Gastroesophageal sphincter (tissue), 3 donors: Measurements from ENCODE around the gene ARHGDIB.

Source experiments
- POLR2A ChIP-seq, 2 donors: fragments of 450-650 bp; IDR thresholded peaks; one replicate each; pipeline ENCODE4 v1.6.1; 2017; ENCODE audit warnings: antibody characterized with exemption in 2 of 2, mild to moderate bottlenecking in 2 of 2, moderate library complexity in 1 of 2
- TF ChIP-seq, protein P1 (sequence below), 4 experiments: fragments of 200-600 bp in 2 of 4; fragments of 450-650 bp in 2 of 4; sonication (generic) in 1 of 4; IDR thresholded peaks; one replicate each; pipeline ENCODE4 v1.5.1; 2017 to 2019; ENCODE audit warnings: antibody characterized with exemption in 4 of 4, mild to moderate bottlenecking in 2 of 4, moderate library complexity in 2 of 4

GRCh38 chr12:14938301-14938700 lies 23.1 kb downstream of the ARHGDIB start, which contains the start of gene ERP27:
- TF ChIP-seq POLR2A (IDR thresholded peaks at IDR 0.05), result no peak
- TF ChIP-seq, protein P1, sequence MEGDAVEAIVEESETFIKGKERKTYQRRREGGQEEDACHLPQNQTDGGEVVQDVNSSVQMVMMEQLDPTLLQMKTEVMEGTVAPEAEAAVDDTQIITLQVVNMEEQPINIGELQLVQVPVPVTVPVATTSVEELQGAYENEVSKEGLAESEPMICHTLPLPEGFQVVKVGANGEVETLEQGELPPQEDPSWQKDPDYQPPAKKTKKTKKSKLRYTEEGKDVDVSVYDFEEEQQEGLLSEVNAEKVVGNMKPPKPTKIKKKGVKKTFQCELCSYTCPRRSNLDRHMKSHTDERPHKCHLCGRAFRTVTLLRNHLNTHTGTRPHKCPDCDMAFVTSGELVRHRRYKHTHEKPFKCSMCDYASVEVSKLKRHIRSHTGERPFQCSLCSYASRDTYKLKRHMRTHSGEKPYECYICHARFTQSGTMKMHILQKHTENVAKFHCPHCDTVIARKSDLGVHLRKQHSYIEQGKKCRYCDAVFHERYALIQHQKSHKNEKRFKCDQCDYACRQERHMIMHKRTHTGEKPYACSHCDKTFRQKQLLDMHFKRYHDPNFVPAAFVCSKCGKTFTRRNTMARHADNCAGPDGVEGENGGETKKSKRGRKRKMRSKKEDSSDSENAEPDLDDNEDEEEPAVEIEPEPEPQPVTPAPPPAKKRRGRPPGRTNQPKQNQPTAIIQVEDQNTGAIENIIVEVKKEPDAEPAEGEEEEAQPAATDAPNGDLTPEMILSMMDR (IDR thresholded peaks at IDR 0.05), result no peak
